Measurements from ENCODE around the gene COA6.
"Not testable (repeated sequence)": the region's sequence is repeated elsewhere in the genome, so short reads cannot be mapped to it uniquely, and the experiment has no call there.

Gene COA6

GRCh38 chr1:234369784-234370183 lies 3.5 kb upstream of the COA6 start:
- TF ChIP-seq CTCF (IDR thresholded peaks at IDR 0.05; ENCODE audit: low read depth, low read length) = no peak
- DNase-seq (ENCODE audit: low read depth in 2 of 2) = peak; percentile 26 to 72
- H3K4me3 ChIP-seq (replicated peaks in 1 of 2; ENCODE audit: low read depth in 2 of 2, low read length in 2 of 2) = no peak overlapping the region

DNA sequence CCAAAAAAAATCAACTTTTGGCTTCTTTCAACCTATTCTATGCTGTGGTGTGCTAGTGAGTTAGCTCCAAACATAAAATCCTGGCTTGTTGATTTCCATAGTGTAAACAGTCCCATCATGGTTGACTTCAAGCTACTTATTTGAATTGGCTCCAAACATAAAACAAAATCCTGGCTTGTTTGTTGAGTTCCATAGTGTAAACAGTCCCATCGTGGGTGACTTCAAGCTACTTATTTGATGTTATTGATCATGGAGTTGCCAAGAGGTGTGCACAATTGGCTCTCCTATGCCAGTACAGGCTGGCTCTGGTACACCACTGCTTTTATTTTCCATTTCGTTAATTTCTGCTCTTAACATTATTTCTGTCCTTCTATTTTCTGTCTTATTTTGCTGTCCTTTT lies 1.8 kb upstream of the COA6 start:
- no peak overlapping the region for H3K4me3 ChIP-seq (replicated peaks in 1 of 2; ENCODE audit: low read depth in 2 of 2, low read length in 2 of 2)
- no peak for TF ChIP-seq CTCF (IDR thresholded peaks at IDR 0.05; ENCODE audit: low read depth, low read length)
- no peak for DNase-seq (ENCODE audit: low read depth in 2 of 2)

DNA sequence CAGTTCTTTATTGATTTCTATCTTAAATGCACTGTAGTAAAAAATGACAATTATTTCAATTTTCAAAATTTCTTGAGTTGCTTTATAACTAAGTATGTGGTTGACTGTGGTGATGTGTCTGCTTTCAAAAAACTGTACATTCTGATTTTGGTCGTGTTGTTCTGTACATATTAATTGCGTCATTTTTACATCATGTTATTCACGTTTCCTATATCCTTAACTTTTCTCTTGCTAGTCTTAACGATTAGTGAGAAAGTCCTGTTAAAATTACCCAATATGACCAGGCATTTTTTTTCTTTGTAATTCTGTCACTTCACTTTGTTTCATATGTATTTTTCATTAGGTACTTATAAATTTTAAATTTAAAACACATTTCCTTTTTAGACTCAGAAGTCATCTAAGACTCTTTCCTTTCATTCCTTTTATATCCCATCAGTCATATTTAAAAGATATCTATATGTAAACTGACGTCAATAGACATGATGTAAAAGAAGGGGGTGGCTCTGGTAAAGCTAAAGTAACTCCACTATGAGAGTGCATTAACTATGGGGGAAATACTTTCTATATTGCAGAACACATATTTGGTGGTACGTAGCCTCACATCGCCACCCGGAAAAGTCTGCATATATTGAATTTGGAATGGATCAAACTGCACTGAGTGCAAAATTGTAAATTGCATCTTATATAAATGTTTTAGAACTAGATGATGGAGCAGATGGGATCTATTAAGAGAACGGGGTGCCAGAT lies 1.1 kb upstream of the COA6 start:
- peak overlapping the region; percentile 64 to 91 for H3K4me3 ChIP-seq (replicated peaks in 1 of 2; ENCODE audit: low read depth in 2 of 2, low read length in 2 of 2)
- no peak for TF ChIP-seq CTCF (IDR thresholded peaks at IDR 0.05; ENCODE audit: low read depth, low read length)
- DNase-seq (ENCODE audit: low read depth in 2 of 2) = no peak

- DNase-seq (ENCODE audit: low read depth in 2 of 2) = no peak
- no peak for TF ChIP-seq CTCF (IDR thresholded peaks at IDR 0.05; ENCODE audit: low read depth, low read length)
- H3K4me3 ChIP-seq (replicated peaks in 1 of 2; ENCODE audit: low read depth in 2 of 2, low read length in 2 of 2) = peak overlapping the region; percentile 64 to 91
Measured at GRCh38 chr1:234373959-234374254, 651 bp downstream of the COA6 start.

DNA sequence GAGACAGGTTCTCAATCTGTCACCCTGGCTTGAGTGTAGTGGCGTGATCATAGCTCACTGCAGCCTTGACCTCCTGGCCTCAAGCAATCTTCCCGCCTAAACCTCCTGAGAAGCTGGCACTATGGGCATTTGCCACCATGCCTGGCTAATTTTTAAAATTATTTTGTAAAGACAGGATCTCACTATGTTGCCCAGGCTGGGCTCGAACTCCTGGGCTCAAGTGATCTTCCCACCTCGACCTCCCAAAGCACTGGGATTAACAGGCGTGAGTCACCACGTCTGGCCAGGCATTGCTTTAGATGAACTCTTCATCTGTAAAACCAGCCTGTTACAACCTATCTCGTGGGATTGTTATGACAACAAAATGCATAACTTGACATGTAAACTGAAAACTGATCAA lies 2.4 kb downstream of the COA6 start:
- no peak for TF ChIP-seq CTCF (IDR thresholded peaks at IDR 0.05; ENCODE audit: low read depth, low read length)
- no peak overlapping the region for H3K4me3 ChIP-seq (replicated peaks in 1 of 2; ENCODE audit: low read depth in 2 of 2, low read length in 2 of 2)
- no peak for DNase-seq (ENCODE audit: low read depth in 2 of 2)

GRCh38 chr1:234379591-234380109 lies 6.4 kb downstream of the COA6 start:
- not testable (repeated sequence) for DNase-seq (ENCODE audit: low read depth in 2 of 2); H3K4me3 ChIP-seq (replicated peaks in 1 of 2; ENCODE audit: low read depth in 2 of 2, low read length in 2 of 2)

DNA sequence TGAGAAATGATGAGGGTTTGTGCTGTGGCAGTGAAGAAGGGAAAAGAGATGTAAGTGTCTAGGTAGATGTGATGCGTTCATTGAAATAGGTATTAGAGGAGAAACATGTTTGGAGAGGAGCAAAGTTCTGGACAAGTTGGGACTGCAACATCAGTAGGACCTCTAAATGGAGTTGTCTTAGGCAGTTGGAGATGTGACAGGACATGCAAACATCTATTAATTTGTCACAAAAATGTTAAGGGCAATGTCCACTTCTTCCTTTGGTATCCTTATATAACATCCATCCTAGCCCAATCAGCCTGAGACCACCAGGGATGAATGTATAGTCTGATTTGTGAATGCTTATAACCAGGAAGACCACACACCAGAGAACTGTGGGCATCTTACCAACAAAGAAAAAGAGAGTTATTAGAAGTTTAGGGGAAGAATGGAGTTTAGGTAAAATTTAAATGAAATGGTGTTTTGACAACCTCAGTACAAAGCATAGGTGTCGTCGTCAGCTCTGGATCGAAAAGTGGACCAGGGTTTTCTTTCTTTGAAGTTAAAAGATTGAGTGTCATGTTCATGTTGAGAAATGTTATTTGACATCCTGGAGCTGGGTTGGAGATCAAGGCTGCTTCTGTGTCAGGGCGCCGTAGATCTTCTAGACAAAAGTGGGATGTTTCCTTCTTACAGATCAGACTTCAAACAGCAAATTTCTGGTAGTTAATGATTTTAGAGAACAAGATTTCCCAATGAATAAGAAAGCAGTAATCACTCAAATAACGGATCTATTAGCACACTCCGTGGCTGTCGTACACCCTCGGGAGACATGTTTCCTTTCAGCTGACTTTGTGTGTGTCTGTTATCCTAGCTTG lies 8.7 kb downstream of the COA6 start:
- no peak for TF ChIP-seq CTCF (IDR thresholded peaks at IDR 0.05; ENCODE audit: low read depth, low read length)
- H3K4me3 ChIP-seq (replicated peaks in 1 of 2; ENCODE audit: low read depth in 2 of 2, low read length in 2 of 2) = no peak overlapping the region
- DNase-seq (ENCODE audit: low read depth in 2 of 2) = no peak

Measured in cardiac fibroblast (primary cell).